Nephron (organoid): ENCODE data around the gene ENG.

Experiments used
- H3K27ac Mint-ChIP-seq, 3 experiments: 2 replicates each; pipeline ENCODE4 v1.8.0; 2020; ENCODE audit warnings: mixed read lengths in 3 of 3, mild to moderate bottlenecking in 2 of 3, moderate library complexity in 1 of 3
- H3K27me3 Mint-ChIP-seq: 2 replicates; pipeline ENCODE4 v1.8.0; 2021; ENCODE audit warnings: low read depth, mild to moderate bottlenecking, moderate library complexity, mixed read lengths
- H3K36me3 Mint-ChIP-seq: 2 replicates; pipeline ENCODE4 v1.8.0; 2020; ENCODE audit warnings: low read depth, mixed read lengths
- H3K4me1 Mint-ChIP-seq: 2 replicates; pipeline ENCODE4 v1.8.0; 2020; ENCODE audit warnings: mixed read lengths
- H3K4me3 Mint-ChIP-seq, 3 experiments: 2 replicates each; pipeline ENCODE4 v1.8.0; 2020; ENCODE audit warnings: mild to moderate bottlenecking in 3 of 3, mixed read lengths in 3 of 3, moderate library complexity in 2 of 3
- H3K9me3 Mint-ChIP-seq: 2 replicates; pipeline ENCODE4 v1.8.0; 2020; ENCODE audit warnings: mixed read lengths
- CTCF ChIP-seq, 3 experiments: fragments of 200-600 bp; sonication (generic); IDR thresholded peaks; one replicate each; pipeline ENCODE4 v1.5.0; 2021; ENCODE audit warnings: antibody characterized with exemption in 3 of 3; ENCODE audit not compliant: unreplicated experiment in 3 of 3

ENG gene

GRCh38 chr9:127876026-127876763, 21.7 kb upstream of the ENG start:
- peak overlapping the region; percentile 81 to 92 (median 90) for H3K27ac Mint-ChIP-seq

DNA sequence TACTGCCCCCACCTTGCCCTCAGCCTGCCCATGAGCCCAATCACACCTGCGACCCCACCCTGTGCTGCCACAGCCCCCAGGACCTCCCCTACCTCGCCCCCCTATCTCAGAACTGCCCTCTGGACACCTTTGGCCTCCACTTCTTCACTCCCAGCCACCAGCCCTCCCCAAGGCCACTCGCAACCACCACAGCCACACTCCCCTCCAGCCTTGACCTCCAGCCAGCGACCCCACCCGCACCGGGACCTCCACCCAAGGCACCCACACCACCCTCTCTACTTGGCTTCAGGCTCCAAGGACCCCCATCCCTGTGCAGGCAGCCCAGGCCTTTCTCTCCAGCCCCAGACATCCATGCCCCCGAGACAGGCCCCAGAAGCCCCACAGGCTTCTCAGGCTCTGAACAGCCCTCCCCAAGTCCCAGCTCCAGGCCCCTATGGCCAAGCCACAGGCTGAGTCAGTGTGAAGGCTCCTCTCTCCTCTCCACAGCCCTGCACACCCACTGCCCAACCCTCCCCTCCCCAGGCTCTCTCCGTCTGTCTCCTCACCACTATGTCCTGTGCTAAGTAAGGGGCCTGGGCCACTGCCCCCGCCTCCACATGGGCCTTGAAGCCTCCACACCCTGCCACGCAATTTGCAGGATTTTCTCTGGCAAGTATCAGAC, 21.0 kb upstream of the ENG start:
- no peak for TF ChIP-seq CTCF (IDR thresholded peaks at IDR 0.05; ENCODE audit: unreplicated experiment in 3 of 3)
- Mint-ChIP-seq H3K9me3 (no peaks in the 10 kb centered on the region), H3K36me3 (peaks cover 8% of the 10 kb centered on the region), H3K4me1 (peaks cover 25% of the 10 kb centered on the region), H3K27ac (peak overlapping the region; percentile 81 to 92 (median 90)), H3K27me3 (no peaks in the 10 kb centered on the region), H3K4me3 (peak overlapping the region; percentile 73 to 85 (median 82))

More at GRCh38 chr9:127876026-127876763, 21.7 kb upstream of the ENG start:
- Mint-ChIP-seq H3K9me3 (no peaks in the 10 kb centered on the region), H3K4me1 (peaks cover 25% of the 10 kb centered on the region), H3K36me3 (peaks cover 8% of the 10 kb centered on the region), H3K27me3 (no peaks in the 10 kb centered on the region), H3K4me3 (peak overlapping the region; percentile 82 to 94 (median 90))
- TF ChIP-seq CTCF (IDR thresholded peaks at IDR 0.05; ENCODE audit: unreplicated experiment in 3 of 3), result no peak

DNA sequence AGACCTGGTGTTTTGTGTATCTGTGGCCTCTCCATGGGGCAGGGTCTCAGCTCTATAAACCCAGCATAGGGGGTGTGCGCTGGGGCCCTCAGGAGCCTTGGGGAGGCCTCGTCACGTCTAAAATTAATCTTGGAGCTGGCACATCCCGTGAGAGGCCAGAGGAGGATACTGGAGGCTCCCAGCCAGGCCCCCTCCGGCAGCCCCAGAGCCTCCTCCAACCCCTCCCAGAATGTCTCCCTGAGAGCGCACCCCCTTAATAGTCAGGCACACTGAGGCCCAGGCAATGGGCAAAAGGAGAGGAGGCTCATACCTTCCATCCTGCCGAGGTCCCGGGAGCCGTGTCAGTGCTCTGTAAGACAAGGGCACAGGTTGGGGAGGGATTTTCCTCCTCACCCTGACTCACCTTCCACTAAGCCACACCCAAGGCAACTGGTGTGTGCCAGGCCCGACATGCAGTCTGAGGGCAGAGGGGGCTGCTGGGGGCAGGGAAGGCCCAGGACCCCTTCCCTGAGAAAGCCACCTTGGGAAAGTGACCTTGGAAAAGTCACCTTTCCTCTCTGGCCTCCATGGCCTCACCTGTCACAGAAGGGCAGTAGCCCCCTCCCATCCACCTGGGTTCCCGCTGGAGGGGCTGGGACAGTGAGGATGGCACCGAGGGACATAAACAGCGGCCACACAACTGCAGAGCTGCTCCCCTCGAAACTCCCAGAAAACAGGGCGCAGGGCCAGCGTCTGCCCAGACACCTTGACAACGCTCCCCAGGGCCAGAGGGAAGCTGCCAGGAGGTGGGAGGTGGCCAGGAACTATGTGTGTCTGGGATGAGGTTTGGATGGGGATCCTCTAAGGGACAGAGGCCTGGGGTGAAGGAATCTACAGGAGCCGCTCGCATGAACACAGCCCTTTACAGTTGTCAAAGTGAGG, 20.1 kb upstream of the ENG start:
- no peak for TF ChIP-seq CTCF (IDR thresholded peaks at IDR 0.05; ENCODE audit: unreplicated experiment in 3 of 3)
- Mint-ChIP-seq H3K9me3 (no peaks in the 10 kb centered on the region), H3K4me1 (peaks cover 25% of the 10 kb centered on the region), H3K27ac (peak overlapping the region in 2 of 3 experiments; percentile 90 to 92), H3K4me3 (peak overlapping the region; percentile 73 to 85 (median 82)), H3K36me3 (peaks cover 8% of the 10 kb centered on the region), H3K27me3 (no peaks in the 10 kb centered on the region)

DNA sequence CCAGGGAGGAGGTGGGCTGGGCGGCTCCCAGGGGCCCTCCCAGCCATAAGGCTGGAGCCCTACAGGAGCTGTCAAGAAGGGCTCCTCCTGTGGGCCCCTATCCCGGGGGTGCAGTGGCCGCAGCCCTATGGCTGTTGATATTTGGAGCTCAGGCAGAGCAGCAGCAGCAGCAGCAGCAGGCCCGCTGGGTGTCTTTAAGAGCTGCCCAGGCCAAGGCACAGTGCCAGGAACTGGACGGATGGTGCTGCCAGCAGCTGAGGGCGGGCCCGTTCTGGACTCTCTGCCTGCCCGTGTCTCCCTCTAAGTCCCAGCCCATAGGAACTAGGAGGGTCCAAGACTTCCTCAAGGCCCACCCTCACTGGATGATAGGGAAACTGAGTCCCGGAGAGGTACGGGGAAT, 19.4 kb upstream of the ENG start:
- Mint-ChIP-seq H3K9me3 (no peaks in the 10 kb centered on the region), H3K27me3 (no peaks in the 10 kb centered on the region), H3K36me3 (peaks cover 8% of the 10 kb centered on the region), H3K4me1 (peaks cover 22% of the 10 kb centered on the region), H3K27ac (no peak overlapping the region), H3K4me3 (no peak overlapping the region)
- no peak for TF ChIP-seq CTCF (IDR thresholded peaks at IDR 0.05; ENCODE audit: unreplicated experiment in 3 of 3)

DNA sequence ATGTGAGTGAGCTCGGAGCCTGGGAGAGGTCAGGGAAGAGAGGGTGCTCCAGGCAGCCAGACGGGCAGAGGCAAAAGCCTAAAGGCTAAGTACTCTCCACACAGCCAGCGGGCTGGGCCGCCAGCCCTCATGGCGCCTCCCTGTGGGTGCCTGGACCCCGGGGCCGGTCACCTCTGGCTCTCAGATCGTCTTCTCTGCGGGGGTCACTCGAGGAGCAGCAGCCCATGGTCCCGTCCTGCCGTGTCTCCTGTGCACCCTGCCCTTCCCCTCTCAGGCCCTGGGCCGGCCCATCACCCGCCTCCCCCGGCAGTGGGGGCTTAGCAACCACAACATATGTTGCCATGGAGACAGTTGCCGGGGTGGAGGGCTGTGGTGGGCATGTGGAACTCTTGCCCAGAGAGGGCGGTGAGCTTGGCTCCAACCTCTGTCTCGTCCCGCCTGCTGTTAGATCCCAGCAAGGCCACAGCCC, 18.8 kb upstream of the ENG start:
- Mint-ChIP-seq H3K36me3 (peaks cover 10% of the 10 kb centered on the region), H3K4me3 (no peak overlapping the region), H3K27me3 (no peaks in the 10 kb centered on the region), H3K4me1 (peaks cover 16% of the 10 kb centered on the region), H3K9me3 (no peaks in the 10 kb centered on the region), H3K27ac (no peak overlapping the region)
- TF ChIP-seq CTCF (IDR thresholded peaks at IDR 0.05; ENCODE audit: unreplicated experiment in 3 of 3), result no peak
